ENCODE measurements around the gene OASL. TPM values are rescaled to one million over a fixed set of nuclear protein-coding genes. Genes with fewer than 3 reads are reported as not detected.

OASL gene
- total and polyA plus RNA-seq, 10 of the 15 experiments (the other 5 are each of a cell fraction or from before 2014, with no cell fraction given): 2.3 to 9.1 (median 2.7) TPM

- no peak for FAIRE-seq
- no peak overlapping the region for H2AFZ ChIP-seq (ENCODE audit: control insufficient read depth, low read depth, low read length)
- BruUV-seq (replicated peaks): no TSS peak
- ATAC-seq: peak; percentile 38; the same call in 1 of the 3 replicates
- in situ Hi-C loops (cut with MboI) (no loop called here), intact Hi-C loops (cut with micrococcal nuclease; ENCODE audit: unreplicated experiment) (loop anchor here (5.0 kb wide), 1 partner anchor 427 kb away; the partner anchor contains the start of gene POP5)
- no peak for DNase-seq (ENCODE audit: low read depth, low spot score)
- no peaks in the 10 kb centered on the region for H3K4me1 ChIP-seq (ENCODE audit: control insufficient read depth, insufficient read depth, low read length)
- no peak overlapping the region for H3K4me3 ChIP-seq
- no peak for TF ChIP-seq RCOR1 (conservative IDR thresholded peaks at IDR 0.05; ENCODE audit: low read depth, low read length)
- TF ChIP-seq CTCF (IDR thresholded peaks at IDR 0.05 in 2 of 3, conservative IDR thresholded peaks at IDR 0.05 in 1 of 3; ENCODE audit: control insufficient read depth in 2 of 3, extremely low read depth in 1 of 3, insufficient read depth in 1 of 3, low read depth in 3 of 3, low read length in 3 of 3): peak in 1 of 3 experiments; percentile 31; a peak in 1 of 6 replicates
- no peak for TF ChIP-seq TCF12 (IDR thresholded peaks at IDR 0.05; ENCODE audit: low read depth, low read length)
- TF ChIP-seq RAD21 (IDR thresholded peaks at IDR 0.05; ENCODE audit: insufficient read depth, low read depth, low read length): 0 out of 2 replicates have a peak, but pooled peaks have one; percentile 4
- no peak for TF ChIP-seq NFYA (IDR thresholded peaks at IDR 0.05; ENCODE audit: borderline replicate concordance, low read depth, low read length)
- no peak overlapping the region for H3K27ac ChIP-seq (ENCODE audit: control insufficient read depth, insufficient read depth)
- no peak overlapping the region for H3K9ac ChIP-seq (ENCODE audit: control insufficient read depth, insufficient read depth, low read length)
- H3K4me2 ChIP-seq (ENCODE audit: control insufficient read depth, insufficient read depth): no peak overlapping the region
- ChIA-PET POLR2A (no interaction called here), CTCF (interaction anchor here (0.5 to 1.5 kb wide), 4 partner anchors 32 to 888 kb away, joined by 3 to 4 read pairs (median 3); partner anchors contain the start of gene HNF1A), RAD21 (ENCODE audit: unreplicated experiment) (no interaction called here), SMC1A (ENCODE audit: uncharacterized antibody, unreplicated experiment) (interaction anchor here (1.4 kb wide), 1 partner anchor 39 kb away, joined by 3 read pairs; no protein-coding TSS in a partner anchor)
- no peaks in the 10 kb centered on the region for H3K27me3 ChIP-seq (replicated peaks in 1 of 2; ENCODE audit: control insufficient read depth in 2 of 2, insufficient read depth in 2 of 2, low read length in 1 of 2)
- no peaks in the 10 kb centered on the region for H3K79me2 ChIP-seq (ENCODE audit: control insufficient read depth, insufficient read depth, low read length)
- H4K20me1 ChIP-seq (ENCODE audit: control insufficient read depth, insufficient read depth): no peaks in the 10 kb centered on the region
- 94% methylated on average over 10 of the region's 10 CpGs for WGBS (ENCODE audit: insufficient coverage, insufficient replicate concordance, low lambda C conversion rate, missing lambda C conversion rate)
- H3K9me3 ChIP-seq (replicated peaks; ENCODE audit: control insufficient read depth, insufficient read depth, low read length): no peaks in the 10 kb centered on the region
- H3K36me3 ChIP-seq (ENCODE audit: control insufficient read depth in 2 of 2, insufficient read depth in 2 of 2, low read length in 1 of 2): peaks cover 9 to 17% of the 10 kb centered on the region in 2 experiments
Observed at GRCh38 chr12:121009741-121010140, 29.3 kb downstream of the OASL start.

All from GM12878 (cell line).